Measurements from ENCODE around the gene WDR17. TPM values are rescaled to one million over a fixed set of nuclear protein-coding genes. Genes with fewer than 3 reads are reported as not detected.

Gene WDR17
- polyA plus RNA-seq, 4 donors: 6.2 to 8.1 (median 7.2) TPM

DNA sequence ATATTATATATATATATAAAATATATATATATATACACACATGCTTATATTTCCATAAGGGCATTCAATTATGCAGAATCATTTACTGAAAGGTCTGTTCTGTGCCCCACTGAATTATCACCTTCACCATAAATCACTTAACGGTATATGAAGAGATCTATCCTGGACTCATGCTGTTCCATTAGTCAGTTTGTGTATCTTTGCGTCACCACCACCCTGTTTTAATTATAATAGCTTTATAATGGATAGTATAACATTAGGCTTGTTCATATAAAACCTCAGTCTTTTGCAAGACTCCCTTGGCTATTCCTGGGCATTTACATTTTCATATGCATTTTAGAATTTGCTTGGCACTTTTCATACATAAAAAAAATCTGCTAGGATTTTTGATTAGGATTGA, 19.1 kb downstream of the WDR17 start:
- DNase-seq (ENCODE audit: low read depth in 4 of 4, low spot score in 3 of 4): no peak

GRCh38 chr4:176090115-176090514, 24.5 kb downstream of the WDR17 start:
- no peak for DNase-seq (ENCODE audit: low read depth in 4 of 4, low spot score in 3 of 4)

DNA sequence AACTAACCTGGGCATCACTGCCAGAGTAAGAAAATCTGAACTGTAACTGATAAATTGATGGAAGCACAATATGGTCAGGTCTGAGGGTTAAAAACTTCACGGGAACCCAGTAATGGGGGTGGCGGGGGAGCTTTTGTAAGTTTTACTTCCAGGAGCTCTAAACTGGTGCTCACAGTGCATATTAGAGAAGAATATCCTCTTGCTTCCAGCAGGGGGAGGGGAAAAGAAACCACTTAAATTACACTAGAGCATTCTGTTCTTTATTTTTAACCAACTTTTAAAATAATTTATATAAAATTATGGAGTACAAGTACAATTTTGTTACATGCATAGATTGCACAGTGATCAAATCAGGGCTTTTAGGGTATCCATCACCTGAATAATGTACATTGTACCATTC, 33.7 kb downstream of the WDR17 start:
- DNase-seq (ENCODE audit: low read depth in 4 of 4, low spot score in 3 of 4): no peak

GRCh38 chr4:176102414-176103063, 36.9 kb downstream of the WDR17 start:
- DNase-seq (ENCODE audit: low read depth in 4 of 4, low spot score in 3 of 4): no peak

GRCh38 chr4:176107695-176108094, 42.1 kb downstream of the WDR17 start:
- no peak for DNase-seq (ENCODE audit: low read depth in 4 of 4, low spot score in 3 of 4)

DNA sequence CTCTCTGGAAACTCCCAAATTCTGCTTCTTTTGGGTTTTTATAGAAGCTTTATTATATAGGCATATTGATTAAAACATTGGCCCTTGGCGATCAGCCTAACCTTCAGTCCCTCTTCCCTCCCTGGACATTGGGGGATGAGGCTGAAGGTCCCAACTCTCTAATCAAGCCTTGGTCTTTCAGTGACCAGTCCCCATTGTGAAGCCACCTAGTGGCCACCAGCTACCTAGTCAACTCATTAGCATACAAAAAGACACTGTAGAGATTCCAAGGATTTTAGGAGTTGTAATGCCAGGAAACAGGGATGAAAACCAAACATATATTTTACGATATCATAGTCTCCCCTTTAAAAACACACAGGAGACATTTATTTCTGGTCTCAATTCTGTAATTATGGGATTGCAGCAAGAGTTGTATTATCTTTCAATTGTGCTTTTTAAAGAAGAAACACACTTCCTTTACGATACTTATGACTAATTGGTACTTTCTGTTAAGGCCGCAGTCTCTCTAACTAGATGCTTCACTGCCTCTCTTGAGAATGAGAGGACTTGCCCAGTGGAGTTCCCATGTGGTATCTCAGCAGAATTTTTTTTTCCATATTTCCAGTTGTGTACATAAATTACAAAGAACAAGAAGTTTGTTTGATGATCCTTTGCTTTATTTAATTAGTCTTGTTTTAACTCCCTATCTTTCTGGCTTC, 58.2 kb downstream of the WDR17 start:
- no peak for DNase-seq (ENCODE audit: low read depth in 4 of 4, low spot score in 3 of 4)

GRCh38 chr4:176125063-176125462, 59.4 kb downstream of the WDR17 start:
- DNase-seq (ENCODE audit: low read depth in 4 of 4, low spot score in 3 of 4): no peak

GRCh38 chr4:176134670-176135069, 69.0 kb downstream of the WDR17 start:
- DNase-seq (ENCODE audit: low read depth in 4 of 4, low spot score in 3 of 4): no peak

DNA sequence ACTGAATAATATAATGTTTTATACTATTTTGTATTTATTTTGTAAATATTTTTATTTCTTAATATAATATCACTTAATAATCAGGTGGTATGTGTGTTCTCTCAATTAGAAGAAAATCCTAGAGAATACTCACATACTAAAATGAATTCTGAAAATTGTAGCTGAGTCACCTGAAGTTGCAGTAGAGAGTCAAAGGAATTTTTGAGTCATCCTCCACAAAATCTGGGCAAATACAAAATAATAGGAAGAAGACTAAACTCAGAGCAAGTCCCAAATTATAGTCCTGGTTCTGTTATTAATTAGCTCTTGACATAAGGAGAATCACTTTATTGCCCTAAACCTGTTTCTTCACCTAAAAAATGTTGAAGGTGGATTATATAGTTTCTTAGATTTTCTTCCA, 72.0 kb downstream of the WDR17 start:
- no peak for DNase-seq (ENCODE audit: low read depth in 4 of 4, low spot score in 3 of 4)

- no peak for DNase-seq (ENCODE audit: low read depth in 4 of 4, low spot score in 3 of 4)
These were observed 73.9 kb downstream of the WDR17 start for GRCh38 chr4:176139518-176139917.

DNA sequence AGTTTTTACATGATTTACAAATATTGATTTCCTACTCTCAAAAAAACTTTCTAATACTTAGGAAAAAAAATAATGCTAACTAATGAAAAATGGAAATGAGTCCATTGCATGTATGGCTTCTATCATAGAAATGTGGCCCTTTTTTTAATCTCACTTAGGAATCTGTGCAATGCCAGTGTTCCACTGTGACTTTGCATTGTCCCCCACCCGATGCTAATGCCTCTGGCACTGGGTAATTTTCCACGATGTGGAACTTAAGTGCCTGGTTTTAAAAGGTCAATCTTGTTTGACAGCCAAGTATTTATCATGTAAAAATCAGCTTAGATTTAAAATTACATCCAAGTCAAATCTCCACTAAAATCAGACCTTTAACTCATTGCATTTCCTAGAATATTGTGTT, 76.6 kb downstream of the WDR17 start:
- DNase-seq (ENCODE audit: low read depth in 4 of 4, low spot score in 3 of 4): no peak

DNA sequence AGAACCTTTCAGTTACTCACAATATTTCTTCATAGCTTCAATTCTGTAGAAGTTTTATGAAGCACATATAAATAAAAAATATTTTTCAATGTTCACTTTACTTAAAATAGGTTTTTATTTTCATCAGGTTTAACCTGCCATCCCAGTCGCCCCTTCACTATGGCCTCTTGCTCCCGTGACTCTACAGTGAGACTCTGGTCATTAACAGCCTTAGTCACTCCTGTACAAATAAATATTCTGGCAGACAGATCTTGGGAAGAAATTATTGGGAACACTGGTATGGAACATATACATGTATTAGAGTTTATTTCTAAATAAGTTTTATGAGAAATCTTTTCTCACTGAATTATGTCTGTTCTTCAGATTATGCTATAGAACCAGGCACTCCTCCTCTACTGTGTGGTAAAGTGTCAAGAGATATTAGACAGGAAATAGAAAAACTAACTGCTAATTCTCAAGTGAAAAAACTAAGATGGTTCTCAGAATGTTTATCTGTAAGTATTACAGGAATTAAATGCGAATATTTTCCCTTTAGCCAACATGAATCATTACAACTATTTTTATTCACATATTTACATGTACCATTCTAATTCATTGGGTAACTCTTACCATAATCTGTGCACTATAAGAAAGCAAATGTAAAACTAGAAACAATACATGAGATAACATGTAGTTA, 84.2 kb downstream of the WDR17 start:
- no peak for DNase-seq (ENCODE audit: low read depth in 4 of 4, low spot score in 3 of 4)

- no peak for DNase-seq (ENCODE audit: low read depth in 4 of 4, low spot score in 3 of 4)
These were observed 84.7 kb downstream of the WDR17 start for GRCh38 chr4:176150356-176150682.

GRCh38 chr4:176150704-176151103, 85.1 kb downstream of the WDR17 start:
- no peak for DNase-seq (ENCODE audit: low read depth in 4 of 4, low spot score in 3 of 4)

DNA sequence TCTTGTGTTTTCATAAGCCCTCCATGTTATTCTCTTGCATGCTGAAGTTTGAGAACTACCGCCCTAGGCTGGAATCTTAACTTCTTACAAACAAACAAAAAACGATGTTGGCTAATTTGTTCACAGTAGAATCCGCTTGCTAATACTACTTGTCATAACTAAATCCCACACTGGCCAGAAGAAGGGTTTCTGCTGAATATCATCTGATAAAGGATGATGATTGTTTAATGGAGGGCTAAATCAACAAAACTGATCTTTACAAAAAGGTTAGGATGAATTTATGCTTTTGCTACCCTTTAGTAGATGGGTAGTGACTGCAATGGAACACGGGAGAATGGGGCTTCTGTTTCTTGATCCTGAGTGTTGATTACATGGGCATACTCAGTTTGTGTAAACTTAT, 87.5 kb downstream of the WDR17 start:
- no peak for DNase-seq (ENCODE audit: low read depth in 4 of 4, low spot score in 3 of 4)

DNA sequence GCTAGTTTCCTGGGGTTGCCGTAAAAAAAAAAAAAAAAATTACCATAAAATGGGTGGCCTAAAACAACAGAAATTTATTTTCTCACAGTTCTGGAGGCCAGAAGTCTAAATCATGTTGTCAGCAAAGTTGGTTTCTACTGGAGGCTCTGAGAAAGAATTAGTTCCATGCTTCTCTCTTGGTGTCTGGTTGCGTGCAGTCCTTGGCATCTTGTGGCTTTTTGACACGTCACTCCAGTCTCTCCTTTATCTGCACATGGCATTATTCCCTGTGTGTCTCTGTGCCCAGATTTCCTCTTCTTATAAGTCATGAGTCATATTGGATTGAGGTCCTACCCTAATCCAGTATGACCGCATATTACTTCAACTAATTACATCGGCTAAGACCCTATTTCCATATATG, 91.0 kb downstream of the WDR17 start:
- DNase-seq (ENCODE audit: low read depth in 4 of 4, low spot score in 3 of 4): no peak

- DNase-seq (ENCODE audit: low read depth in 4 of 4, low spot score in 3 of 4): no peak
These were observed 97.4 kb downstream of the WDR17 start for GRCh38 chr4:176163041-176163440.

- no peak for DNase-seq (ENCODE audit: low read depth in 4 of 4, low spot score in 3 of 4)
These were observed 119.4 kb downstream of the WDR17 start for GRCh38 chr4:176185051-176185450.

GRCh38 chr4:176186067-176186466, 120.4 kb downstream of the WDR17 start:
- no peak for DNase-seq (ENCODE audit: low read depth in 4 of 4, low spot score in 3 of 4)

DNA sequence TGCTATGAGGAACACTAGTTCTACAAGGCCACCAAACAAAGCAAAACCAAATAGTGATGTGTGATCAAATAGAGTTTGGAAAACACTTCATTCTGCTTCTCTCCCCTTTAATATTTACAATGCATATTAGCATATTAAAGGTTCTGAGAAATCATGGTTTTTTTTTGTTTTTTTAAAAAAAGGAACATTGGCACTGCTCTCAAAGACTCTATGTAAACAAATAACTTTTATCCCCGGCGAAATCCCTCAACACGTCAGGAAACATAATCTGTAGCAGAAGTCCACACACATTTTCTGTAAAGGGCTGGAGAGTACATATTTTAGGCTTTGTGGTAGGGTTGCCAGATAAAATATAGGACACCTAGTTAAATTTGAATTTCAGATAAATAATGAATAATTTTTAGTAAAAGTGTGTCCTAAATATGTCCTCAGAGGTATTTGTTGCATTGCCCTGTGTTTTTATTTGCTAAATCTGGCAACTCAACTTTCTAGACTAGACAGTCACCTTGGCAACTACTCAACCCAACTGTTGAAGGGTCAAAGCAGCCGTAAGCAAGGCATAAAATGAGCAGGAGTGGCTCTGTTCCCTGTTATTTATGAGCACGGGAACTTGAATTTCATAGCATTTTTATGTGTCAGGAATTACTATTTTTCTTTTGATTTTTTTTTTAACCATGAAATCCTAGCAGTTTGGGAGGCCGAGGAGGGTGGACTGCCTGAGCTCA, 121.2 kb downstream of the WDR17 start:
- no peak for DNase-seq (ENCODE audit: low read depth in 4 of 4, low spot score in 3 of 4)

- DNase-seq (ENCODE audit: low read depth in 4 of 4, low spot score in 3 of 4): no peak
These were observed 122.0 kb downstream of the WDR17 start for GRCh38 chr4:176187624-176188023.
